ENCODE measurements around the gene FAM50A. TPM values are rescaled to one million over a fixed set of nuclear protein-coding genes. Genes with fewer than 3 reads are reported as not detected.

The FAM50A gene
- total RNA-seq, 4 donors from 2014 or later, result 39.9 to 76.3 (median 47.4) TPM

- Histone ChIP-seq H3K4me1 (peaks cover 11 to 14% of the 10 kb centered on the region in 2 donors), H3K27ac (no peak overlapping the region), H3K36me3 (peaks cover 7 to 8% of the 10 kb centered on the region in 2 donors), H3K4me3 (replicated peaks in 1 of 3) (no peak overlapping the region), H3K9me3 (no peaks in the 10 kb centered on the region), H3K27me3 (no peaks in the 10 kb centered on the region)
- TF ChIP-seq POLR2A (IDR thresholded peaks at IDR 0.05) (no peak), CTCF (IDR thresholded peaks at IDR 0.05) (no peak)
- no peak for DNase-seq
- WGBS, 2 donors, result 93 to 95% methylated on average over 6 to 8 of the region's 12 CpGs
- intact Hi-C loops (cut with DNase I), result no loop called here
These were observed 2.5 kb downstream of the FAM50A start for GRCh38 chrX:154446430-154446829.

- H3K36me3 ChIP-seq, result peaks cover 7 to 8% of the 10 kb centered on the region in 2 donors
- TF ChIP-seq CTCF (IDR thresholded peaks at IDR 0.05), result no peak
- no peak for TF ChIP-seq POLR2A (IDR thresholded peaks at IDR 0.05)
- 75 to 84% methylated on average over 2 to 4 of the region's 14 CpGs for WGBS, 2 donors
- no peak for DNase-seq
- peaks cover 10 to 13% of the 10 kb centered on the region in 2 donors for H3K4me1 ChIP-seq
- H3K9me3 ChIP-seq, result no peaks in the 10 kb centered on the region
- no peak overlapping the region for H3K4me3 ChIP-seq (replicated peaks in 1 of 3)
- intact Hi-C loops (cut with DNase I), result no loop called here
- no peak overlapping the region for H3K27ac ChIP-seq
- no peaks in the 10 kb centered on the region for H3K27me3 ChIP-seq
These were observed 4.5 kb downstream of the FAM50A start for GRCh38 chrX:154448484-154448883.

- TF ChIP-seq POLR2A (IDR thresholded peaks at IDR 0.05) (no peak), CTCF (IDR thresholded peaks at IDR 0.05) (no peak)
- no peak for DNase-seq
- peaks cover 7 to 8% of the 10 kb centered on the region in 2 donors for H3K36me3 ChIP-seq
- H3K27ac ChIP-seq, result no peak overlapping the region
- WGBS, 2 donors, result 99% methylated on average over 17 of the region's 18 CpGs; no CpG with 5 or more reads in 1 of the 2 donors
- peaks cover 7 to 10% of the 10 kb centered on the region in 2 donors for H3K4me1 ChIP-seq
- intact Hi-C loops (cut with DNase I), result no loop called here
- no peak overlapping the region for H3K4me3 ChIP-seq (replicated peaks in 1 of 3)
- H3K9me3 ChIP-seq, result no peaks in the 10 kb centered on the region
- H3K27me3 ChIP-seq, result no peaks in the 10 kb centered on the region
These were observed 5.7 kb downstream of the FAM50A start for GRCh38 chrX:154449618-154450017.

- Histone ChIP-seq H3K36me3 (peaks cover 7 to 8% of the 10 kb centered on the region in 2 donors), H3K4me1 (peaks cover under 1 to 4% of the 10 kb centered on the region in 2 donors), H3K27me3 (no peaks in the 10 kb centered on the region), H3K4me3 (replicated peaks in 1 of 3) (no peak overlapping the region), H3K9me3 (no peaks in the 10 kb centered on the region), H3K27ac (no peak overlapping the region)
- intact Hi-C loops (cut with DNase I), result no loop called here
- no peak for DNase-seq
- 86 to 99% methylated on average over 5 to 11 of the region's 17 CpGs for WGBS, 2 donors
- TF ChIP-seq POLR2A (IDR thresholded peaks at IDR 0.05), result no peak
- TF ChIP-seq CTCF (IDR thresholded peaks at IDR 0.05), result no peak
These were observed 6.4 kb downstream of the FAM50A start for GRCh38 chrX:154450312-154450711.

GRCh38 chrX:154452823-154453222 lies 8.9 kb downstream of the FAM50A start:
- H3K4me3 ChIP-seq (replicated peaks in 1 of 3), result no peak overlapping the region
- H3K27ac ChIP-seq, result no peak overlapping the region
- H3K27me3 ChIP-seq, result no peaks in the 10 kb centered on the region
- H3K9me3 ChIP-seq, result no peaks in the 10 kb centered on the region
- H3K36me3 ChIP-seq, result peaks cover 7 to 8% of the 10 kb centered on the region in 2 donors
- intact Hi-C loops (cut with DNase I), result no loop called here
- no peak for TF ChIP-seq POLR2A (IDR thresholded peaks at IDR 0.05)
- TF ChIP-seq CTCF (IDR thresholded peaks at IDR 0.05), result no peak
- 91 to 95% methylated on average over 9 of the region's 9 CpGs for WGBS, 2 donors
- H3K4me1 ChIP-seq, result no peaks in the 10 kb centered on the region
- DNase-seq, result no peak
